ENCODE data around the gene ERICH6.

ERICH6 gene

DNA sequence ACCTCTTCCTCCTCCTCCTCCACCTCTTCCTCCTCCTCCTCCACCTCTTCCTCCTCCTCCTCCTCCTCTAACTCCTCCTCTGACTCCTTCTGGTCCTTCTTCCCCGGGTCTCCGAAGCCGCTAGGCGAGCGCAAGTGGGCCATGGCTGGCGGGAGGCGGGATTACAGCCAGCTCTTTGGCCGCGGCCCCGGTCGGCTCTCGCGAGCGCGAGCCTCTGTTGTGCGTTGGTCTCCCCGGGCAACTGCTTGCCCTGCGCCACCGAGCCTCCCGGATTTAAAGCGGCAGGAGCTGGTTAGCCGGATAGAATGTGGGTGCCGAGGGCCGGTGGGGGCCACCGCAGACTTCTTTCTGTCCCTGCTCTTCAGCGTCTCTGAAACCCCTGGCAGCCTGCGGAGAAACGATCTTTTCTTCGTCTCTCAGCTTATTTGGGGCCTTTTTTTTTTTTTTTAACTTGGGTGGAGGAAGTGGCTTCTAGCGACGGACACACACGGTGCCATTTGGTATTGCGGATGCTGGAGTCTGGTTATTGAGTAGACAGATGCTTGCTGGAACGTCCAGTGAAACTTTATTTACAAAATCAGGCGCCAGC, at the start of gene ERICH6:
Gene ERICH6, minus strand, starts transcription at position 165 of the 589 bp plus-strand sequence. Its CDS starts 22 bp downstream, at position 143.
- DNase-seq (ENCODE audit: low spot score): peak; percentile 95

DNA sequence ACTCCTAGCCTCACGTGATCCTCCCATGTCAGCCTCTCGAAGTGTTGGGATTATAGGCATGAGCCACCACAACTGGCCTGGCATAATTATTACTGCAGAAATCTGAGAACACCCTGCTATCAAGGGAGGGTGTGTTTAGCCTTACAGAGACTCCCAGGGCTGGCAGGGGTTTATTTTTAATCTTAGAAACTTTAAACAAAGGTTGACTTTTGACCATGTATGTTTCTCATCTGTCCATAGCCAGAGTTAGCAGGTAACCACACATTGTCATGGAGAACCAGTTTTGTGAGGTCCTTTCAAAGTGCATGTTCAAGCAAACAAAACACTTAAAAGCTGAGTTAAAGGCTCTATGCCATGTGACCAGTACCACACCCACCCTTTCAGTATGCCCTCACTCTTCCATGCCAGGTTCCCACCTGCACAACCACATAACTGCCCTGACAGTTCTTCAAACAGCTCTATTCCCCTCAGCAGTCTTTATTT, 48.1 kb upstream of the ERICH6 start:
- DNase-seq (ENCODE audit: low spot score): no peak

DNA sequence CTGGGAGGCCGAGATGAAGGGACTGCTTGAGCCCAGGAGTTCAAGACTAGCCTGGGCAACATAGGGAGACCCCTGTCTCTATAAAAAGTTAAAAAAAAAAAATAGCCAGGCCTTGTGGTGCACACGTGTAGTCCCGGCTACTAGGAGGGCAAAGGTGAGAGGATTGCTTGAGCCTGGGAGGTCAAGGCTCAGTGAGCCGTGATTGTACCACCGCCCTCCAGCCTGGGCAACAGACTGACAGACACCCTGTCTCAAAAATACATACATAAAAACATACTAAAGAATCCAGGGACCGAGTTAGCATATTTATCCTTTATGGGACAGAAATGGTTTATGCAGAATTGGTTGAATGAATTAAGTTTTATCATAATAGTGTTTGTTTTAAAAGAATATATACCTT, 45.5 kb upstream of the ERICH6 start:
- DNase-seq (ENCODE audit: low spot score): no peak

DNA sequence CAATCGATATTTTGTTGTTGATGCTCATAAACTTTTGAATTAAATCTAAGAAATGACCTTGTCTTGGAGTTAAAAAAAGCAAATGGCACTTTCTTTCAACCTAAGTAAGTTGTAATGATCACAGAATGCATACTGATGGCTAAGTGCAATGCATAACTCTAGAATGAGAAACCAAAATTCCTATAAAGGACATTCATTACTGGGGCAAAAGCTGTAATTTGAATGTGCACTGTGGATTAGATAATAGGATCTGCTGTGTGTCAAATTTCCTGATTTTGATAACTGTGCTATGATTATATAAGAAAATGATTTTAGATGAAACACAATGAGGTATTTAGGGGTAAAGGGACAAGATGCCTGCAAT, 44.9 kb upstream of the ERICH6 start:
- DNase-seq (ENCODE audit: low spot score): no peak

DNA sequence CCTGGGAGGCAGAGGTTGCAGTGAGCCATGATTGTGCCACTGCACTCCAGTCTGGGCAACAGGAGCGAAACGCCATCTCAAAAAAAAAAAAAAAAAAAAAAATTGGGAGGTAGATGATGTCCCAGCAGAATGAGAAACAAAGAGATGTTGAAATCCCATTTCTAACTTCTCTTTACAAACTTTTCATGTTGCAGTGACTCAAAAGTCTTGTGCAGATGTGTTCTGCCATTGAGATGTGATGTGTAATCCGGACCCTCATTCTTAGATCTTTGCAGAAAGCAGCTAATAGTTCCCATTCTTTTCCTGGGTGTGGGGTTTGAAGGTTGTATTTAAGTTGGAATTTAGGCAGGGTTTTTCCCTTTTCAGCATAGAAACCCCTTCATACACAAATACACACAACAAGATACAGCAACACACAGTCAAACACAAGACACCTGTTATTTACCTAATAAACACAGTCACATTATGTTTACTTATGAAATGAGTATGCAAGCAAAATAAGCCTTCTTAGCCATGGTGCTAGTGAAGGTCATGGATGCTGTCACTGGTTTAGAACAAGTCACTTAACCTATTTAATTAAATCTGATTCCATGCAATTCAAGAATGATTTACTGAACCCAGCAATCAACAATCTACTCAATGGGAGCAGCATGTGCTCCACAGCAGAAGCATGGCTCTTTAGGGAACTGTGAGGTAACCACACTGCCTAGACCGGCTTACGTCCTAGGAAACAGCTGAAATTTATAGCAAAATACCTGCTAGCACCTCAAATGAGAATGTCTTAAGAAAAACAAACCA, 44.4 kb upstream of the ERICH6 start:
- DNase-seq (ENCODE audit: low spot score): no peak

DNA sequence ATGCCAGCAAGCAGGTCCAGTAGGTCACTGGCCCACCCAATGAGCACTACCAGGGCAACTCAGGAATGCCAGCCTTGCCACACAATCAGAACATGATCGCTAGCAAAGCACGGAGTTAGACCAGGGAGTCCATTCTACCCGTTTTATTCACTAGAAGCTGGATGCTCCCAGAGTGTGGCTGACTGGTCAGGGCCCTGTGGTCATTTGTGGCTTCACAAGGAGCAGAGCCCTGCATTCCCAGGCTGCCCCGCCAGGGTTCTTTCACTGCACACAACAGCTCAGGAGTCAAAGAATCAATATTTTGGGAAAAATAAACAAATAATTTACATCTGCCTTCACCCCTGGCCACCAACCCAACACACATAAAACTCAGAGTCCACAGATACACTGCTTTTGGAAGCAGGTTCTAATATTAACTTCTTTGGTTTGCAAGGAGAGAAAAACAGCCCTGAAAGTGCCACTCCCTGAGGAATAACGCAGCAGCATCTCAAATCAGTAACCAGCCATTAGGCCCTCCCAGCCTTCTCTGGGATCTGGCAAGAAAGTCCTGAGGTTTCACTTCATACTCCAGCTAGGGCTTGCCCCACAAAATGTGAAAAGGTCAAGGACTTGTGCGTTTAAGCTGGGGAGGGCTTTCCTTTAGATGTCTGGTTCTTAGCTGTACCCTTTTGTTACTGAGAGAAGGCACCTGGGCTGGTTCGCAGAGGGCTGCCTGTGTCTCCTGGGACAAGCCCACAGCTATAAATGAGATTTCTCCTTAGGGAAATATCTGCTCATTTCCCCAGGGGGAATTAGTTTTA, 43.3 kb upstream of the ERICH6 start:
- DNase-seq (ENCODE audit: low spot score): no peak

DNA sequence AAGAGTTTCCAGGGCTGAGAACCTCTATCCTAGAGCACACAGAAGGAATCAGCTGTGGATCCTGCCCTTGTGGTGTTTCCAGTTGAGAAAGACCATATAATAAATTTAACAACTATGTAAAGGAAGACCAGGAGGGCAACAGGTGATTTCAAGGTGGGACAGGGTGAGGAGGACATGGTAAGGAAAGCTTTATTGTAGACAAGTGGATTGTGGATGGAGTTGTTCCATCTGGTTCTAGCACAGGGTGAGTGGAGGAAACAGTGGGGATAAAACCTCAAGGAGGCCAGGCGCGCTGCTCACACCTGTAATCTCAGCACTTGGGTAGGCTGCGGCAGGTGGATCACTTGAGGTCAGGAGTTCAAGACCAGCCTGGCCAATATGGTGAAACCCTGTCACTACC, 42.1 kb upstream of the ERICH6 start:
- no peak for DNase-seq (ENCODE audit: low spot score)

DNA sequence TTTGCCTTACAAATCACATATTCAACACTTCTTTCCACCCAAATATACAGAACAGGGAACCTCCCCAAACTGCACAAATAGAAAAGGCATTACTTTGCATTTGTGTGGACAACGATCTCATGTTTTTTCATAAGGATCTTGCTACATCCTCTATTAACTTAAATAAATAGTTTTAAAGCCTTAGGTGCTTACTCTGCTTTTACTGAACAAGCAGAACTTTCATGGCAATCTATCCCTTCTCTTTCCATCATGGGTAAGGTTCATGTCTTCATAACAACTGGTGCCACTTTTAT, 41.1 kb upstream of the ERICH6 start:
- DNase-seq (ENCODE audit: low spot score): no peak

DNA sequence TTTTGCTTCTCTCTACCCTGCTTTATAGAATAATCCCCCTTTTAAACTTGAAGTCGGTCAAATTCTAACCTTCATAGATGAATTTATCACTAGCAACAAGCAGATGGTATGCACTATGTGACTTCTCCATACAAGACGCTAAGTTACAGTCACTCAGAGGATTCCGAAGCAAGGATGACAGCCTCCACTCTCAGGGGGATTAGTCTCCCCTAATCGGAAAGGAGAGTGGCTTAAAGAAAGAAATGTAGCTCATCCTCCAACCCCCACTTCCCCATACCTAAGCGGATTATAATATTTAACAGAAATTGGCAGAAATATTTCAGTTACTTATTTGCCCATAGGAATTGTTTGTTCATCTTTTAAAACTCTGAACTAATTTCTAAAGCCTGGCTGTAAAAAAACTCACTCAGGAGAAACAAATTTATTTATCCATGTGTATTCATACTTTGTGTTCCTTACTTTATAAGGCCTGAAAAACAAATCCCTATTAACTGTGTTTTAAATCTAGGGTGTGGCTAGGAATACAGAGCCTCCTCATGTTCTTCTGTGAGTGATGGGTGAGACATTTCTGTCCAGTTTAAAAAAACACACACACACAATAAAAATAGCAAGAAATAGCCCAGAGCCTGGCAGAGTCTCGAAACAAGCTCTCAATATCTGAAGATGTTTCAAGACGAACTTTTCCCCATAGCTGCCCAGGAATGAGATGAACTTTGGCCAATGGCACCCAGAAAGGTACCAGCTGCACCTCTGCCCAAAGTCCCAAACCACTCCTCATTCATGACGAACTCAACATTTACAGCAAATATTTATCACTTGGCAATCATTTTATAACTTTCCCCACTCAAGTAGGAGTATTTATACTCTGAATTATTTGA, 40.6 kb upstream of the ERICH6 start:
- DNase-seq (ENCODE audit: low spot score): no peak

DNA sequence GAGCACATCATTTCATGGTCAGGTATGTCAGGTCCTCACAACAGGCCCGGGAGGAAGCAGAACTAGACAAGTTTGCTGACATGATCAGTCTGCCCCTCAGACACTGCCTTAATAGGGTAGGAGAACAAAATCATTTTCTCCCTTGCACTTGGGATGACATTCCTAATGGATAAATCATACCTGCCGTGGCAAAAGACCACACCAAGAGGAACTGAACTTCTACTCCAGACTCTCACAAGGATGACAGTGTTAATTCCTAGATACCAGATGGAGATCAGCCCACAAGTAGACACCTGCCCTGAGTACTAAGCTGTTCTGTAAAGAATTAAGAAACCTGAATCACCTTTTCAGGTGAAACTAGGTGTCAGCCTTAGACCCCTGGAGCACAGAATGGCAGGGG, 39.8 kb upstream of the ERICH6 start:
- DNase-seq (ENCODE audit: low spot score): no peak

DNA sequence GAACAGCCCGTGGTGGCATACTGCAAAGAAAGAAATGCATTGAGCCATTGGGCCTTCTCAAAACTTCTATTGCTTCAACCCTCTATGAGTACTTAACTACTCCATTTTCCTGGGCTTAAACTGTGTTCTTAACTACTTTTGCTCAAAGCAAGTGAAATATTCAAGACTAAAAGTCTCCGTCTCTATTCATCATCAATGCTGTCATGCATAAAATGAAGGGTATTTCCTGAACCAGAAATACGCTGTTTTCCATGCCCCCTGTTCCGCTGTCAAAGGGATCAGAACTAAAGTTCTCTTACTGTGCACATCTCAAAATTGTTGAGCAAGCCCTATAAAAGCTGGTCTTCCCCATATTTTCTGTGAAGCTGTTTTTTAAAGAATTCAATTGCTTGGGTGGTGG, 39.0 kb upstream of the ERICH6 start:
- no peak for DNase-seq (ENCODE audit: low spot score)

DNA sequence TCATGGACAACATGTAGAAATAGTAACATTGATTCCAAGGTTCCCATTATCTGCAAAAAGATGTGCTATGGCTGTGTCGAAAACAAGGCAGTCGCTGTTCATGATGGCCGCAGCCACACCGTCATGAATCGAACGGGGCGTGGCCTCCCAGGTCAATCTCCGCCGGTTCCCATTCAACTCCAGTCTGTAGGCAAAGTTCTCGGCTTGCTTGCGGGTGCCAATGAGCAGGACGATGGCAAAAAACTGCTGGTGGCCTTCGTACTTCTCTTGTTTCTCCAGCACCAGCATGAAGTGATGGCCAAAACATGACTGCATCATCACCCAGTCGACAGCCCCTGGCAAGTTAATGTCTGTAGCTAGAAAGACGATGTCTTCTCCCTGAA, 38.4 kb upstream of the ERICH6 start:
- no peak for DNase-seq (ENCODE audit: low spot score)

DNA sequence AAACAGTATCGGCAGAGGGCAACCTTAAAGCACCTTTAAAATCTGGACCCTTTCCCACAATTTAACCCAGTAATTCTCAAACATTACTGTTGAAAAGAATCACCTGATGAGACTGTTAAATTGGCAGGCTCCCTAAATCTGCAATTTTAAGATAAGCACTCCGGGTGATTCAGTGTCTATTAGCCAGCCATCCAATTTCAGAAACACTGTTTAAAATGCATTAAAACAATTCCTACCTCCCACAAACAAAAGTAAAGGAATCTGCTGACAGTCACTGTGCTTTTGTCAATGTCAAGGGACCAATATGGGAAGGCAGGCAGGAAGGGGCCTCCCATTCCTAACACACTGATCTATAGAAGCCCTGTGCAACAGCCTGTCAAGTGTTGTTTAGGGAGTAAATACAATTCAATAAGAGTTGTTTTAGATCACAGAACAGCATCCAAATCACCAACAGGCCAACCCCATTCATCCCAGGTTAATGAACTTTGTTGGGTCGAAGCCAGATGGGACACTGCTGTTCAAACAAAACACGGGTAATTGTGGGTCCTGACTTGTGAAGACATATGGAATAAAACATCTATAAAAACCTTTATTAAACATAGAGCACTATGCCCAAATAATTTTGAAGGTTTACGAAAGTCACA, 37.9 kb upstream of the ERICH6 start:
- no peak for DNase-seq (ENCODE audit: low spot score)

DNA sequence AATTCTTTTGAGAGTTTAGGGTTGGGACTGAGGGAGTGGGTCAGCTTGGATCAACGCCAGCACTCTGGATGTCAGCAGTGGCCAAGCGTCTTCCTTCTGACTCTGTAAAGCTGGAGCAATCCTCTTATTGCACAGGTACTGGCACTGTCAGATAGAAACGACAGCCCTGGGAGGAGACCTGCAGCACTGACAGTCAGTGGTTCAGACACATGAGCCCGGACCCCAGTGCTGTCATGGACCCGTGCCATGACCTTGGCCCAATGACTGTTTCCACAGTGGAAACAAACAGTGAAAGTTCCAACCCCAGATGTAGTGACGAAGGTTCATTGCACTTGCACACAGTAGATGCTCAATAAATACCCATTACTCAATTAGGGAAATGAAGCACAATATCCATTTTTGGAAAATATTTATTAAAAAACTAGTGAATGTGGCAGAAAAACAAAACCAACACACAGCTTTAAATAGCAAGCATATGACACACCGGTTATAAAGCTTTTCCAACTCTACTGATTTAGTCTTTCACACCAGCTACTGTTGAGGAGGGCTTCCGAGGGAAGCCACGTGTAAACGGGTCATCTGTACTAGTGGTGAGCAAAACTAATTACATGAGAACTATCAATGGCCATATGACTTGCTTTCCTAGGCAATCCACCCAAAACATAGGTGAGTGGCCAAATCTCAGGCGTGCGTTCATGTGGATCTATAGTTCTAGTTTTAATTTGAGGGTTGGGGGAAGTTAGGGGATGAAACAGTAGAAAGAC, 37.2 kb upstream of the ERICH6 start:
- no peak for DNase-seq (ENCODE audit: low spot score)

DNA sequence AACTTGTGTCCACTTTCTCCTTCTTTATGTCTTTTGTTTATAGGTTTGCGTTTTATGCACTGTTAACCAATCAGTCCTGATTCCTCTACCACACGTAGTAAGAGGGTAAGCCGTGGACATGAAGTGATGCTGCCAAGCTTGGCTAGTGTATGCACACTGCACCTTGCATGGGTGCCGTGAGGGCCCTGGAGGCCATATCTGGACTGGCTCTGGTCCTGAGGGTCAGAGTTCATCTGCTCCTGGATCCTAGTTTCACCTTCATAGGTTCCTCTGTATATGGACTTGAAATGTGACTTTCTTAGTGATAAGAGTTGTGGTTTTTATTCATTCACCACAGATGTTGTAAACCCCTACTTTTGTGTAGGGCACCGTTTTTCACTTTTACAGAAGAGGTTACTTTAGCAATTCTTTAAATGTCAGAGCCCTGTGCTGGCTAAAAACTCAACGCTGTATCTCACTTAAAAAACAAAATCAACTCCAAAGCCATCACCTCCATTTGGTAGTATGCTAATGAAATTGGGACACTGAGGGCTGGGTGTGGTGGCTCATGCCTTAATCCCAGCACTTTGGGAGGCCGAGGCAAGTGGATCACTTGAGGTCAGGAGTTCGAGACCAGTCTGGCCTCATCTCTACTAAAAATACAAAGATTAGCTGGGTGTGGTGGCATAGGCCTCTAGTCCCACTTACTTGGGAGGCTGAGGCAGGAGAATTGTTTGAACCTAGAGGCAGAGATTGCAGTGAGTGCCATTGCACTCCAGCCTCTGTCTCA, 36.3 kb upstream of the ERICH6 start:
- DNase-seq (ENCODE audit: low spot score): no peak

DNA sequence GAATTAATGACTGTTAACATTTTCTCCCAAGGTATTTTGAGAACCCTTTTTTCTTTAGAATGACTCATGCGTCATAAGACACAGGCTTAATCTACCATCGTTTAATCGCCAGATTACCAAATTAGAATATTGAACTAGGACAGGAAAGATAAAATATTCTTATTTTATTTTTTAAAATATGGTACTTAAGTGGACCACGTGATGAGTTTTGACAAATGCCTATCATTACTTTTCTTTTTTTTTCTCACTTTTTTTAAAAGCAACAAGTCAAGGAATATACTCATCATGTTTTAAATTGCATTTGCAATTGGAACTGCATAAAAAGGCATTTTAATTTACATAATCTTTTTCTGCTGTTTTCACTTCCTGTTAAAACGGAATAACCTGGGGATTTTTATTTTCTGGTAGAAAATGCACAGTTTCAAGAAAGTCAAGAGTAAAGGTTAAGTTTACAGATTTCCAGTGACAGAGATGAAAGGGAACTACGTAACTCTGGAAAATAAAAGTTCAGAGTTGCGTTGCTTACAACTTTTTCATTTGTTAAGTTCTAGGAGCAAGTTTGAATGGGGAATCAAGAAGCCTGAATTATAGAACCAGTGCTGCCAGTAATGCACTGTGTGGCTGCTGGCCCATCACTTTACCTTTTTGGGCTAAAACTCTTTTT, 35.6 kb upstream of the ERICH6 start:
- no peak for DNase-seq (ENCODE audit: low spot score)

DNA sequence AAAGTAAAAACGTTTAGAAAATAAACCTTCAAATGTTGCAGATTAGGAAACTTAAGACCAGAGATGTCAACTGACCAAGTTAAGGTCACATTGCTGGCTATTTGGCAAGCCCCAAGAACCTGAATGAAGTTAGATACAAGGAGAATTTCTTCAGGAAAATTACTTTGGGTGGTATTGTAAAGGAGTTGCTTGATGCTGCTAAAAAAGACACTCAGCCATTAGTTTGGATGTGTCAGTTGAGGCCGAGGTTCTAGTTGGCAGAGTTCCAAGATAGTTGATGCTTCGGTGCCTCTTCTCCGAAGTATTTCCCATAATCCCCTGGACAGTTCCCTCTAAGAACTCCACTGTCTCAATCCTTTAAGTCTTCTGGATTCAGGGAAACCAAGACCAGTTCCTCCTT, 35.0 kb upstream of the ERICH6 start:
- DNase-seq (ENCODE audit: low spot score): no peak

DNA sequence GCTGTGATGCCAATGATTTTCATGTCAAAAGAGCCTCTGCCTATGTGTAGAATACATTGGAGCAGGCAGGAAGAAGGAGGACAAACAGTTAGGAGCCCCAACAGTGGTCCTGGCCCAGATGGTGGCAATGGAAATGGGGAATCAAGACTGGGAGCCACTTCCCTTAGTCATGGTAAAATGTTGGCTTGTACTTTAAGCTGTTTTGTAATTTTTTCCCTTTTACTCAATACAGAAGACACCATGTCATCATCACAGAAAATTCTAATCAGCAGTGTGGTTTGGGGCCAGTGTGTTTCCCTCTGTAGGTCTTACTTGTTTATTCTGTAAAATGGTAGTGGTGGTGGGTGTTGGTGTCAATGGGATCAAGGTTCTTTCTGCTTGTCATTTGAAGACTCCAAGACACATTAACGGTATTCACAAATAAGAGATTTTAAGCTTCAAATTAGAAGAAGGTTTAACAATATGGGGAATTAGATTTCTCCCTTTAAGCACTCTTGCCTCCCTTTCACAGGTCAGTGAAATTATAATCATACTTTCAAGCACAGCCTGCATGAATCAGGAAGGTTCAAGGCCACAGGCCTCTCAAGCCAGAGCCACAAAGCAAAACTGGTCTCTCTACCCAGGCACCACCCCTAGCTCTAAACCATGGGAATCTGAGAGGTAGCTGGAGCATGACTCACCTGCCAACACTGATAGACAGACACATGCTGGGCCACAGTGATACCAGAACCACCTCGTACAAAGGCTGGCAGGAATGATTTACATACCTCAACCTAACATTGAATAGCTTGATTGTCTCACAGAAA, 34.4 kb upstream of the ERICH6 start:
- DNase-seq (ENCODE audit: low spot score): no peak

Measured in ecto neural progenitor cell (in vitro differentiated cells).